RWPE2 (cell line): ENCODE results near the gene KSR2.

ENCODE experiments used
- ATAC-seq: fragments of 200-7000 bp; cut with Tn5 transposase; 3 replicates; pipeline ENCODE4 v1.9.1; 2021; ENCODE audit warnings: low read depth
- DNase-seq: peaks from one replicate; pipeline ENCODE4 v3.0.0-alpha.2; 2020; ENCODE audit warnings: low spot score
- H3K27ac ChIP-seq: fragments of 450-650 bp; 2 replicates; pipeline ENCODE4 v1.5.1; 2017; ENCODE audit warnings: mild to moderate bottlenecking; ENCODE audit not compliant: poor library complexity, severe bottlenecking
- H3K27me3 ChIP-seq: fragments of 250-450 bp; sonication (Bioruptor Pico); 2 replicates; pipeline ENCODE4 v1.5.1; 2021; ENCODE audit warnings: mild to moderate bottlenecking, moderate library complexity; ENCODE audit not compliant: insufficient read depth, poor library complexity, severe bottlenecking
- H3K36me3 ChIP-seq: fragments of 250-450 bp; sonication (Bioruptor Pico); 2 replicates; pipeline ENCODE4 v1.5.1; 2020; ENCODE audit warnings: low read depth, mild to moderate bottlenecking, moderate library complexity
- H3K4me1 ChIP-seq: fragments of 250-450 bp; sonication (Bioruptor Pico); 2 replicates; pipeline ENCODE4 v1.5.1; 2021; ENCODE audit warnings: mild to moderate bottlenecking, moderate library complexity; ENCODE audit not compliant: insufficient read depth, poor library complexity, severe bottlenecking
- H3K4me3 ChIP-seq: fragments of 250-450 bp; sonication (Bioruptor Pico); 2 replicates; pipeline ENCODE4 v1.5.1; 2021; ENCODE audit warnings: mild to moderate bottlenecking, moderate library complexity; ENCODE audit not compliant: severe bottlenecking
- H3K9me3 ChIP-seq: fragments of 250-450 bp; sonication (Bioruptor Pico); 2 replicates; pipeline ENCODE4 v1.5.1; 2021; ENCODE audit warnings: mild to moderate bottlenecking, moderate library complexity; ENCODE audit not compliant: severe bottlenecking
- TF ChIP-seq, protein P1 (sequence below): fragments of 450-650 bp; IDR thresholded peaks from one replicate; pipeline ENCODE4 v1.5.1; 2017; ENCODE audit warnings: mild to moderate bottlenecking, moderate library complexity; ENCODE audit not compliant: poor library complexity, severe bottlenecking

Gene KSR2

DNA sequence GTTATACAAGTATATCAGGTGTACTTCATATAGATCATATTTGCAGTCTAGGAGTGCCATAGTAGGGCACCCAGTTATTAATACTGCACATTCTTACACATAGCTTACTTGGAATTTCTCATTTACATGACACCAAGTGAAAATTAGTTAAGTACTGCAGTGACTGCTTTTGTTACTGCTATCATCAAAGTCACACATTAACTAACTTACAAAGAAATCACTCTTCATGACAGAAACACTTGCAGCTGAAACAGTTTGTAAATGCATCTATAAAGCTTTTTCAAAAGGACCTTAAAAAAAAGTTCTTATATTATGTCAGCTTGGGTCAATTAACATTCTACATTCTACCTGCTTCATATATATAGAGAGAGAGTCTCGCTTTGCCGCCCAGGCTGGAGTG is 29.9 kb upstream of the KSR2 start:
- Histone ChIP-seq H3K9me3 (no peaks in the 10 kb centered on the region), H3K4me1 (no peaks in the 10 kb centered on the region), H3K27me3 (no peaks in the 10 kb centered on the region), H3K36me3 (no peaks in the 10 kb centered on the region), H3K4me3 (no peak overlapping the region), H3K27ac (no peak overlapping the region)
- TF ChIP-seq, protein P1, sequence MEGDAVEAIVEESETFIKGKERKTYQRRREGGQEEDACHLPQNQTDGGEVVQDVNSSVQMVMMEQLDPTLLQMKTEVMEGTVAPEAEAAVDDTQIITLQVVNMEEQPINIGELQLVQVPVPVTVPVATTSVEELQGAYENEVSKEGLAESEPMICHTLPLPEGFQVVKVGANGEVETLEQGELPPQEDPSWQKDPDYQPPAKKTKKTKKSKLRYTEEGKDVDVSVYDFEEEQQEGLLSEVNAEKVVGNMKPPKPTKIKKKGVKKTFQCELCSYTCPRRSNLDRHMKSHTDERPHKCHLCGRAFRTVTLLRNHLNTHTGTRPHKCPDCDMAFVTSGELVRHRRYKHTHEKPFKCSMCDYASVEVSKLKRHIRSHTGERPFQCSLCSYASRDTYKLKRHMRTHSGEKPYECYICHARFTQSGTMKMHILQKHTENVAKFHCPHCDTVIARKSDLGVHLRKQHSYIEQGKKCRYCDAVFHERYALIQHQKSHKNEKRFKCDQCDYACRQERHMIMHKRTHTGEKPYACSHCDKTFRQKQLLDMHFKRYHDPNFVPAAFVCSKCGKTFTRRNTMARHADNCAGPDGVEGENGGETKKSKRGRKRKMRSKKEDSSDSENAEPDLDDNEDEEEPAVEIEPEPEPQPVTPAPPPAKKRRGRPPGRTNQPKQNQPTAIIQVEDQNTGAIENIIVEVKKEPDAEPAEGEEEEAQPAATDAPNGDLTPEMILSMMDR: no peak
- DNase-seq (no peak), ATAC-seq (no peak)

DNA sequence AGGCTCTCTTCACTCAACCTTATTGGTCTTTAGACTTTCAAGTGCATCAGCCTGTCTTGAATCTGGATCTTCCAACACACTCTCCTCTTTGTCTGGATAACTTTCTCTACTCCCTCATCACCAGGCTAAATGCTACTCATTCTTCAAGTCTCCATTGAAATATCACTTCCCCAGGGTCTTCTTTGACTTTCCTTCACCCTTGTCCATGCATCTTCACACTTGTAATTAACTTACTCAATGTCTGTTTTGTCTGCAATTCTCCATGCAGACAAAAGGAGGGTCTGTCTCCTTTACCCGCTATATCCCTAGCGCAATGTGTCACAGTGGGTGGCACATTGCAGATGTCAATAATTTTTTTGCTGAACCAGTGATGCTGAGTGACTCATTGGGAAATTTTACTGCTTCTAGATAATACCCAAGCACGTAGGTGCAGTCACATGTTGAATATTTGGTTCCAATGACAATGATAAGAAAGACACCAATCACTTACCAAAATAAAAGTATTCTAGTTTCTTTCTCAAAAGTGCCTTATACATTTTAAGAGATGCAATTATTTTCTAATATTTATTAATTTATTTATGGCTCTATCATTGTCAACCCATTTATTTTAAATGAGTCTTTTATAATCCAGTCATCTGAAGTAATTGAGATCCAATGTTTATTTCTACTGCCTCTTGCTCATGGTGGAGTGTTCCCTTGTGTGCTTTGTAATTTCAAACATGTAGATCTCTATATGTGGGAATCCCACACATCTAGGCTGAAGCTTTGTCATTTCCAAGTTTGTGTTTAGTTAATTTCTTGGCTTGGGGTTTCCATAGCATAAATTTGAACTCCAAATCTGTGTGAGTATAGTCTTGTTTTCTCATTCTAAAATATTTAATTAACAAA is 26.0 kb upstream of the KSR2 start:
- no peak for ATAC-seq
- TF ChIP-seq, protein P1: no peak
- Histone ChIP-seq H3K27me3 (no peaks in the 10 kb centered on the region), H3K36me3 (no peaks in the 10 kb centered on the region), H3K27ac (no peak overlapping the region), H3K4me1 (no peaks in the 10 kb centered on the region), H3K4me3 (no peak overlapping the region), H3K9me3 (no peaks in the 10 kb centered on the region)
- no peak for DNase-seq

DNA sequence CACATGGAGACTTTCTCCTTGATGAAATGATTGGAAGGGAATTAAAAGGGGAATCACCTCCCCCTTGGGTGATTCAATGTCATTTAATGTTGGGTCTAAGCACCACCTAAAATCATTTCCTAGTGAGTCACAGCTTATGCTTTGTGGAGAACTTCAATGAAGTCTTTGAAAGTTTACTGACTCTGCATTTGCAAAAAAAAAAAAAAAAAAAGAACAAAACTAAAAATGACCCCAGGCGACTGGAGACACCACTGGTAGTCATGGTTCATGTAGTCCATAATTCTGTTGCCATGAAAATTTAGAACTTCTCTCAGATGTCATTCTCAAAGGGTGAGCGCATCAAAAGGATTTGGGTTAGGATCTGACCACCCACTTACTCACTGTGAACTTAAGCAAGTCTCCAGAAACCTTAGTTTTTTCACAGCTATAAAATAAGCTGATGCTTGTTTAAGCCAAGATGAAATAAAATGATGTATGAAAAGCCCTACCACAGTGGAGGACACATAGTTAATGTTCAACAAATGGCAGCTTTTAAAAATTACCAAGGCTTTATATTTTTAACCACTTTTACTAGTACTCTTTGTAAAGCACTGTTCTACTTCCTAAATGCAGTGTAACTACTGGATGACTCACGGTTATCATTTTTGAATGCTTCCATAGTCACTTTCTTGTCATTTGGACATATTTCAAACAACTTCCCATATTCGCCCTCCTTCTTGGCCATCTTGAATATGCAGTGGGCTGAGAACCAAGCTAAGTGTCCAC is 18.1 kb upstream of the KSR2 start:
- TF ChIP-seq, protein P1: no peak
- Histone ChIP-seq H3K4me1 (peaks cover 23% of the 10 kb centered on the region), H3K27me3 (no peaks in the 10 kb centered on the region), H3K9me3 (no peaks in the 10 kb centered on the region), H3K27ac (peak overlapping the region; percentile 80), H3K36me3 (no peaks in the 10 kb centered on the region), H3K4me3 (no peak overlapping the region)
- ATAC-seq: peak; percentile 81
- DNase-seq: no peak

DNA sequence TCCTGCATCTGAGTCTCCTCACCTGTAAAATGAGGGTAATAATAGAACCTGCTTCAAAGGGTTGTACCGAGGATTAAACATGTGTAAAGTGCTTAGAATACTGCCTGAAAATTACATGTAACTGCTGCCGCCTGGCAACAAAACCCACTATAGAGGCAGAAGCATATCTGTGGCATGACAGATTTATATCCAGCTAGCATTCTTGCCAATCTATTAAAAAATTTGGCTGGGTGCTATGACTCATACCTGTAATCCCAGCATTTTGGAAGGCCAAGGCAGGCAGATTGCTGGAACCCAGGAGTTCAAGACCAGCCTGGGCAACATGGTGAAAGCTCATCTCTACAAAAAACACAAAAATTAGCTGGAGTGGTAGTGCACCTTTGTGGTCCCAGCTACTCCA is 16.4 kb upstream of the KSR2 start:
- Histone ChIP-seq H3K27ac (peak overlapping the region; percentile 80), H3K27me3 (no peaks in the 10 kb centered on the region), H3K4me1 (peaks cover 23% of the 10 kb centered on the region), H3K9me3 (no peaks in the 10 kb centered on the region), H3K36me3 (no peaks in the 10 kb centered on the region), H3K4me3 (no peak overlapping the region)
- DNase-seq: no peak
- ATAC-seq: no peak
- TF ChIP-seq, protein P1: no peak
